HG02642 (cell line): Measurements from ENCODE around the gene PID1.

ENCODE experiments used
- ATAC-seq: cut with Tn5 transposase; IDR thresholded peaks from one replicate; pipeline ENCODE4 v1.9.1; 2021; ENCODE audit warnings: mild to moderate bottlenecking; ENCODE audit not compliant: unreplicated experiment, poor library complexity

Gene PID1

DNA sequence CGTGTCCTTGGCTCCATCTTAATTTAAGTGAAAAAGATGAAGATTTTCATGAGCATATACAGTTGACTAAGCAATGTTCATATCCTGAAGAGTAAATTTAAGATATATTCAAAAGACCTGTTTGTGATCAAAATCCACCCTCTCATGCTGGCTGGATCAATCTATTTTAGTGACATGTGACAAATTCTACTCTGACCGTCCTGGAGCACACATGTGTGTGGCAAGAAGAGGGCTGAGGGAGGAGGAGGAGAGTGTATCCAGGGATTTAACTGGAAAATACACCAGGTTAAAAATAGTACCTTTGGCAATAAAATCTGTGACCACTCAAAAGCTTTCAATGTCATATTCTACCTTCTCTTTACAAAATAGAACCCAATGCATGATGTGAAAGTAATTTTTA is 228.7 kb downstream of the PID1 start:
- ATAC-seq, result no peak

DNA sequence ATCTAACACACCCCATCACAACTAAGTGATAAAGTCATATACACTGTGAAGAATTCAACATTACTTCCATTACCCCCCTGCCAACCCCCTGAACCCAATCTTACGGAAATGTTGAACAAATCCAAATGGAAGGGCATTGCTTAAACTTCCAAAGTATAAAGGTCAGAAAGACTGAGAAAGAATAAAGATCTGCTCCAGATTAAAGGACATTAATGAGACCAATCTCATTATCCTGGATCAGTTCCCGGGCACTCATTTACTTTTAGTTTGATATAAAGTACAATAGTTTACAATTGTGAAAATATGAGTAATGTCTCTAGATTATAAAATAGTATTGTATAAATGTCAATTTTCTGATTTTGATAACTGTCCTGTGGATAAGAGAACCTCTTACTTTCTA is 229.4 kb downstream of the PID1 start:
- no peak for ATAC-seq

DNA sequence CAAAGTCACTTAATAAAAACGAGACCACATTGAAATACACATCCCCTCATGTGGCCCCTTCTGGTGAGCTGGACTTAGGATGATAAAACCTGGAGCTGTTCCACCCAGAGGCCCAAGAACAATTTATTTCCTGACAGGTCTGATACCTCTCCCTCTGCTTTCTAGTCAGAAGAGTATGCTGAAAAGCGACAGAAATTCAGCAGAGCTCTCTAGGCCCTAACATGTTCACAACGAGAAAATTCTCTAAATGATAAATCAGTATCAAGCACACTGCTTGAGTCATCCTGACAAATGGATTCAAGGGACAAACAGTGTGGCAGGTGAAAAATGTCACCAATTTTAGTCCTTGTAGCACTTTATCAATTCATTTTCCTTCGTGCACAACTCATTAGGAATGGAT is 233.5 kb downstream of the PID1 start:
- ATAC-seq, result no peak

DNA sequence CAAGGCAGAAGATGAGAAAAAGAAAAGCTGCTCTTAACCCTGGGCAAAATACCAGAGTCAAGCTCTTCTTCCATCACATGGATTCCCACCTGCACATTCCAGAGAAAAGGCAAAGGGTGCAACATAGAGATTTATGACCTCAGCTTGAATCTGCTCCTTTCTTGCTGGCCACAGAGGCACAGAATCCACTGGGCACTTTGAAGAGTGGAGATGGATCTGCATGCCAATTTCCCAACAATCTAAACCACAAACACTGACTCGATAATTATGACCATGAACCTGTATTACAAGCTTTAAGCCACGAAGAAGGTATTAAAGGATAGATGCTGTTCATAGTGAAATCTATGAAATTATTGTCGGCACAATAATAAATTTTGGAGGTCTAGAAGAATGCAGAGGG is 237.3 kb downstream of the PID1 start:
- no peak for ATAC-seq

DNA sequence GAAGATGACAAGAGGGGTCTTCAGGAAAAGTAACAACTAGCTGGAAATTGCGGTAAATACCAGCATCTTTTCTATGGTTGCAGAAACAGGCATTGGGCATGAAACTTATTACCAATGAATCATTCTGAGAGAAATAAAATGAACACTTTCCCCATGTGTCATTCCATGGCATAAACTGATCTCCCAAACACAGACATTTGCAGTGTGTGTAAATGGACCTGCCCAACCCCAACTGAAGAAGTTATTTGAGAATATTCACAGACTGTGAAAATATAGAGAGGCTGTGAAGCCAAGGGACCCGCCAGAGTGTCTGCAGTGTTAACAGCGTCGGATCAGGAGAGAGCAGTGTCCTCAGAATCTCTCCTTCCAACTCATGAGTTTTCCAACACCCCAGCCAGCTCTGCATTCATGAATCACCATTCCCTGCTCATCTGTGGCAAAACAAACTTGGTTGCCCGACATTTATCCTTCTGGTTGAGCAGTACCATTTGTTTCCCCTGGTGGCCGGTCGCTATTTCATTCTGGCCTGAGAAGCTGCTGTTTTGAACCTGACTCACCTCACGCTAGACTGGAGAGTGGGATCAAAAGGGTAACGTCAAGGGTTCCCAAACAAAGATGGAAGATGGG is 238.4 kb downstream of the PID1 start:
- no peak for ATAC-seq

DNA sequence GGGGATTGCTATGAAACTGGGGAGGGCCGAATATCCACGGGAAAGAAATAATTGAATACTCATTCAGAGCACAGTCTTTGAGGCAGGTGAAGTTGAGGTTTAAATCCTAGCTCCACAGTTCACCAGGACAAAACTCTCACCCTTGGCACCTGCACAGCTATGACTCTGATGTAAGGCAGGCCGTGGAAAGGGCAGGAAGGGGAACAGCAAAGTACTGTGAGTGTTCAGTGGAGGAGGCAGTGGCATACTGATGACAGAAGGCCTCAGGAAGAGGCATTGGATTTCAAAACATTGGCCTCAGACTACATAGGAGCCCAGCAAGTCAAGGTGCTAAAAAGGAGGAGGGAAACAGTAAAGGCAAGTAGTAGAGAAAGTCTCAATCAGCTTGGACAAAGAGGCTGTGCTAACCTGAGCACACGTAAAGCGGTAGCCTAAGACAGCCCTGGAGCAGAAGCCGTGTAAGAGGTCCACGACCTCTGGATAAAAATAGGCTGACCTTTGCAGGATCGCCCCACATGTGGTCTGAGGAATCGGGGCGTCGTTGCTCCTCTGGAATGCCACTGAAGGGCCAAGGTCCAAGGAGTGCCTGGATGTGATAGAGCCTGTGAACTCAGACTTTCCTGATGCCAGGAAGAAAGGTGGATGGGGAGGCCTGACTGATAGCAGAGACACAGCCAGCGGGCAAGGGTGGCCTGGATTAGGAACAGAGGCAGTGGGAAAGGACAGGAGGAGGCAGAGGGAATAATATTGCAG is 243.6 kb downstream of the PID1 start:
- no peak for ATAC-seq

DNA sequence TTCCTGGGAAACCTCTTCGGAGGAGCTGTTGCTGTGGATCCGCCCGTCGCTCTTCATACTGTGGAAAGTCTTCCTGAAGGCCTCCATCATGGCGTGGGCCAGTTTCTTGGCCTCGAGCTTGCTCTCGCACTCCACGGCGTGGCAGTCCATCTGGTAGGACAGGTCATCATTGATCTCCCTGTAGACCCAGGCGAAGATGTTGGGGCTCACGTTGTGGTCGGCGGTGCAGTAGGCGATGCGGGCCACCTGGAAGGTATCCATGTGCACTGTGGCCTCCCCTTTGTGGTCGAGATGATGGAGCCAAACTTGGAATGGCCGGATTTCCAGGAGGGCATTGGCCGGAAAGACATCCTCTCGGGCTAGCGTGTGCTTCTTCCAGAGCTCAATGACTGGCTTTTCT is 245.4 kb downstream of the PID1 start:
- no peak for ATAC-seq

DNA sequence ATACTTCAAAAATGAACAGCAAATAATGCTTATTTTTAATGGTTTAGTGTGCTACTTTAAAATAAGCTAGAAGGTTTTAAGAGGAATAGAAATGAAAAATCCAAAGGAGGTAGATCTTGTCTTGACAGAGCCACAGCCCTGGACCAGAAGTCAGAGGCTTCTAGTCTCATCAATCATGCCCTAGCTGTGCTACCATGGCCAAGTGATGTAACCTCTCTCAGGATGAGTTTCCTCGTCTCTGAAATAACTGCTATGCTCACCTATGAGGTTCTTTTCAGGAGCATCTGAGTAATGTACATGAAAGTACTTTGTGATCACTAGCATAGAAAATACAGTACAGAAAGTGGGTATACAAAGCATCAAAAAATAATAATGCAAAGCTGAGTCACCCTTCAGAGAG is 248.4 kb downstream of the PID1 start:
- ATAC-seq, result no peak

DNA sequence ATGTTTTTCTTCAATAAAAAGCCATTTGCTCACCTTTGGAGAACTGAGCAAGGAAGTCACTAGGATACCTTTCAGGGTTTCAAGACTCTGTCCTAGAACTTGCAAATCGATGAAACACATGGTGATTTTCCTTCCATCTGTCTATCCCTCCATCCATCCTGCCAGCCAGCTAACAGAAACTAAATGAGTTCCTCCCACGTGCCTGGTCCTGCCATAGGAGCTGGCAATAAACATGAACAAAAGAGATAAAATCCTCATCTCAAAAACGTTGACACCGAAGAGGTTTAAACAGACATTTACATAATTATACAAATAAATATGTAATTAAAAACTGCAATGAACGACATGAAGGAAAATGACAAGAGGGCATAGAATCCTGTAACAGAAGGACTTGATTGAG is 249.0 kb downstream of the PID1 start:
- no peak for ATAC-seq

DNA sequence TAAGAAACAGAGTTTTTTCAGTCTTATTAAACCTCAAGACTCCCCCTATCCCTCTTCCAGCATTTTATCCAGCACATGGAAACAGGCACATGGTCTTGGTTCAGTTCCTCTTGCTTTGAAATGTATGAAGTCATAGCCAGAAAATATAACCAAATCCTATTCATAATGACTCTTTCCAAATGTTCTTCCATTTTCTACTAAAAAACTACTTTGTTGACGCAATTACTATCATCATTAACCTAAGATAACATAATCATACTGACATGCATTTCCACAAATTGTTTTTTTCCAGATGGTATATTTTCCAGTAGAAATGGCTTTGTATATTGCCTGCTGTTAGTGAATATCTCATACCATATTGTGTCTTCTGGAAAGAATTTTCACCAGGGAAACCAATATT is 261.3 kb downstream of the PID1 start:
- ATAC-seq, result no peak

DNA sequence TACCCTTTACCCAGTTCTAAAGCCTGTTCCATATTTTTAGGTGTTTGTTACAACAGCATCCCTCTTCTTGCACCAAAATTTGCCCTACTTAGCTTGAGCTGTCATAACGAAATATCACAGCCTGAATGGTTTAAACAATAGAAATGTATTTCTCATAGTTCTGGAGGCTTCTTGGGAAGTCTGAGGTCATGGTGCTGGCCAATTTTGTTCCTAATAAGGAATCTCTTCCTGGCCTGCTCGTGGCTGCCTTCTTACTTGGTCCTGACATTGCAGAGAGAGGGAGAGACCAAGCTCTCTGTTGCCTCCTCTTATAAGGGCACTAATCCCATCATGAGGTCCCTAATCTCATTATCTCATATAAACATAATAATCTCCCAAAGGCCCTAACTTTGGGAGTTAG is 267.8 kb downstream of the PID1 start:
- no peak for ATAC-seq

DNA sequence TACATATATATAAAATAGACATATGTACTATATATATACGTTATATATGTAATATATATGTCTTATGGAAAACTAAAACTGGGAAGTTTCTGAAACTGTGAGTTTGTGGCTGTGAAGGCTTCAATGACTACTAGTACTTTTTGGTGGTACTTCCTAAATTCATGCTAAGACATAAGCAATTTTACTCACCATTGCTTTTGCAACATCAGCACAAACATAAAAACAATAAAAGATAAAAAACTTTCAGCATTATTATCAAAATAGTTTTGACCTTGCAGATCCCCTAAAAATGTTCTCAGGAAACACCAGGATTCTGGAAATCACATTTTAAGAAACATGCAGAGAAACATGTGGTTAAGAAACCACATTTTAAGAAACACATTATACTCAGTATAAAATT is 269.9 kb downstream of the PID1 start:
- ATAC-seq, result no peak

DNA sequence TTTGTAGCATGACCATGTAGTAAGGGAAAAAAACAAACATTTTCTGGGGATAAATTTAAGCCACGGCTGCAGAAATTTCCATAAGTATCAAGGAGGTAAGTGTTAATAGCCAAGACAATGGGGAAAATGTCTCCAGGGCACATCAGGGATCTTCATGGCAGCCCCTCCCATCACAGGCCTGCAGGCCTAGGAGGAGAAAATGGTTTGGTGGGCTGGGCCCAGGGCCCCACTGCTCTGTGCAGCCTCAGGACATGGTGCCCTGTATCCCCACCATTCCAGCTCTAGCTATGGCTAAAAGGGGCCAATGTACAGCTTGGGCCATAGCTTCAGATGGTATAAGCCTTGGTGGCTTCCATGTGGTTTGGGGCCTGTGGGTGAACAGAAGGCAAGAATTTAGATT is 271.8 kb downstream of the PID1 start:
- ATAC-seq, result no peak

DNA sequence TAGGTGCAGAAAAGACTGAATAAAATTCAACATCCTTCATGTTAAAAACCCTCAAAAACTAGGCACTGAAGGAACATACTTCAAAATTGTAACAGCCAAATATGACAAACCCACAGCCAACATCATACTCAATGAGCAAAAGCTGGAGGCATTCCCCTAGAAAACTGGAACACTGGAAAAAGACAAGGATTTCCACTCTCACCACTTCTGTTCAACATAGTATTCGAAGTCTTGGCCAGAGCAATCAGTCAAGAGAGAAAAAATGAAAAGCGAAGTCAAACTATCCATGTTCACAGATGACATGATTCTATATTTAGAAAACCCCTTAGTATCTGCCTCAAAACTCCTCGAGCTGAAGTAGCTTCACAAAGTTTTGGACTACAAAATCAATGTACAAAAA is 282.3 kb downstream of the PID1 start:
- ATAC-seq, result no peak

DNA sequence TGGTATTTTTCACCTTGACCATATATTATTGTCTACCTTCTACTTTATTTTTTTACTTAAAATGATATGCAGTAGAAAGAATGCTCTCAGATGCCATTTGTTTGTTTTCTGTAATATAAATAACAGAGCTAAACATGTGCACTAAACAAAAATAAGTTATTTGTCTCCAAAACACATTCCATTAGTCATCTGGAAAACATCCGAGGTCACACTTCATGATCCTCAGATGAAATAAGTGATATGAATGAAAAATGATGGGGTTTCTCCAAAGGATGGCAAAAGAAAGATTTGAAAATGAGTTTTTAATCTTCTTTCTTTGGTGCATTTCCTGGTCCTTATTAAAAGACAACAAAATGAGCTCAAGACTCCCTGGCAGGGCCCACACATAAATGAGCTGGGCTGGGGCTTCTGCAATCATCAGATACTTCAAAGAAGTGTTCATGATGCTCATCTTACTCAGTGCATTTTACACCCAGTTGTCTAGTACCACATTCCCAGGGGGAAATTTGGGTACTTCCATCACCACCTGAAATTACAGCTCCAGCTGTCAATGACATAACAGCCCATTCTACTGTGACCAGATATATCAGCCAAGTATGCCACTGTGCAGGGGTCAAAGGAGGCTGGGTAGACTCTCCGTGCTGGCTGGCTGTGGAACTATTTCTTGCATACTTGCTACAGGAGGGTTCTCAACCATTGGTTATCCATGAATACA is 283.5 kb downstream of the PID1 start:
- ATAC-seq, result no peak

DNA sequence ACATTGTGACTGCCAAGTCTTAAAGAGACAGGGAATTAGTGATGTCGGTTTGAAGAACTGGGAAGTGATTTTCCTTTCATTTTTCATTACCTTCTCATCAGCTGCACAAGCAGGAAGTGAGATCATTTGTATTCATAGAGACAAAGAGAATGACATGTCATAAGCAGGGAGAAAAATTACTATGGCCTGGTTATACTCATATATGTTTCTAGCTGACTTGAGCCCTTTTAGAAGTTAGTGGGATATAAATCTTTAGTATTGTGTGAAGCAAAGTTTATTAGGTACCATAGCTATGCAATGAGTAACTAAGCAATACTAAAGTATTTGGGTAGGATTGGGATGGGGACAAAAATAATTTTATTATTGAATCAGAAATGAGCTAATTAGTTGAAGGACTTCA is 284.1 kb downstream of the PID1 start:
- no peak for ATAC-seq

DNA sequence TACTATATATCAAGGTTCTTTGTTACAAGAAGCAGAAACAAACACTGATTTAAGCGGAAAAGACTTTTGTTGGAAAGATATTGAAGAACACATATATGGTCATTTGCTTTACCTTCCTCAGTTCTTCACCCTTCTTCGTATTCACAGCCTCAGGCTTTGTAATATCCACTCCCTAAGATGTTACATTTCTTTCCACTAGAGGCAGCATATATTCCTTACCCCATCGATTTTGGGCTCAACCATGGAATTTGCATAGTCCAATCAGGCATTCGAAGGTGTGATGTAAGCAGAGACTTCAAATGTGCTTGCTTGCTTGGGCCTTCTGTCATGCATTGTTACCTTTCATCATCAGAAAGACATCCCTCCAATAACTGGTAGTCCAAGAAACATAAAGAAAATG is 287.4 kb downstream of the PID1 start:
- ATAC-seq, result no peak

DNA sequence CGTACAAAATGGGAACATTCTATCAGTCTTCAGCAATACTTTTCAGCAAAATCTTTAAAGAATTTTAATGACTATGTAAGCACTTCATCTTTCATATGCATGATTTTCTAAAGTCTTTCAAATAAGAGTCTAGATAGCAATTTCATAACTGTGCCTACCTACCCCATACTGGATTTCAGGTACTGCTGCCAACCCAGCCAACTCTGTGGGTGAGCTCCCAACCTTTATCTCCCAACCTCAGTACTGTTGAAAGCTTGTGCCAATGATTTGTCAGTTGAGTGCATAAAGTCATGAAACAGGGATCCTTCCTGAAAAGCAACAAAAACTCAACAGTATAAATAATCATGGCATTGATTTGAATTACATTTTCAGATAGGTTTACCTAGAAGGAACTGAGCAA is 296.9 kb downstream of the PID1 start:
- no peak for ATAC-seq
